Chondrocyte (in vitro differentiated cells): ENCODE measurements around the gene LIMS1. TPM values are rescaled to one million over a fixed set of nuclear protein-coding genes. Genes with fewer than 3 reads are reported as not detected.

Experiments used
- DNase-seq: peaks from one replicate; pipeline ENCODE4 v3.0.0; 2021; ENCODE audit warnings: mixed read lengths, low spot score
- H3K27ac Mint-ChIP-seq: one replicate; pipeline ENCODE4 v1.8.0; 2021; ENCODE audit warnings: mild to moderate bottlenecking, moderate library complexity, mixed read lengths; ENCODE audit not compliant: unreplicated experiment
- H3K27me3 Mint-ChIP-seq: 2 replicates; pipeline ENCODE4 v1.8.0; 2021; ENCODE audit warnings: low read depth, mixed read lengths
- H3K36me3 Mint-ChIP-seq: 2 replicates; pipeline ENCODE4 v1.8.0; 2021; ENCODE audit warnings: low read depth, mixed read lengths
- H3K4me1 Mint-ChIP-seq: 2 replicates; pipeline ENCODE4 v1.8.0; 2021; ENCODE audit warnings: low read depth, mild to moderate bottlenecking, mixed read lengths
- H3K4me3 Mint-ChIP-seq: one replicate; pipeline ENCODE4 v1.8.0; 2021; ENCODE audit warnings: mild to moderate bottlenecking, moderate library complexity, mixed read lengths; ENCODE audit not compliant: unreplicated experiment
- H3K9me3 Mint-ChIP-seq: 2 replicates; pipeline ENCODE4 v1.8.0; 2021; ENCODE audit warnings: low read depth, mixed read lengths
- long read RNA-seq: library from polyadenylated mRNA; stranded (forward); transcript quantifications from one replicate; pipeline ENCODE4 v2.0.0, GENCODE V29; 2021
- total RNA-seq: library from RNA; stranded (reverse); gene quantifications from 3 replicates; pipeline ENCODE4 v1.2.1, GENCODE V29; 2021
- TF ChIP-seq, protein P1 (sequence below): fragments of 200-600 bp; sonication (generic); IDR thresholded peaks from 2 replicates; pipeline ENCODE4 v1.5.0; 2021; ENCODE audit warnings: antibody characterized with exemption, mild to moderate bottlenecking, moderate library complexity

The LIMS1 gene, protein sequence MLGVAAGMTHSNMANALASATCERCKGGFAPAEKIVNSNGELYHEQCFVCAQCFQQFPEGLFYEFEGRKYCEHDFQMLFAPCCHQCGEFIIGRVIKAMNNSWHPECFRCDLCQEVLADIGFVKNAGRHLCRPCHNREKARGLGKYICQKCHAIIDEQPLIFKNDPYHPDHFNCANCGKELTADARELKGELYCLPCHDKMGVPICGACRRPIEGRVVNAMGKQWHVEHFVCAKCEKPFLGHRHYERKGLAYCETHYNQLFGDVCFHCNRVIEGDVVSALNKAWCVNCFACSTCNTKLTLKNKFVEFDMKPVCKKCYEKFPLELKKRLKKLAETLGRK
- total RNA-seq, result 101 to 148 TPM (median 145 TPM) in 3 replicates
- long read RNA-seq, full-length matches to known transcripts, result 83 of 116 reads
- long read RNA-seq, partial matches to known transcripts, result 2 of 116 reads
- long read RNA-seq, other reads (novel, unspliced or antisense), result 31 of 116 reads

DNA sequence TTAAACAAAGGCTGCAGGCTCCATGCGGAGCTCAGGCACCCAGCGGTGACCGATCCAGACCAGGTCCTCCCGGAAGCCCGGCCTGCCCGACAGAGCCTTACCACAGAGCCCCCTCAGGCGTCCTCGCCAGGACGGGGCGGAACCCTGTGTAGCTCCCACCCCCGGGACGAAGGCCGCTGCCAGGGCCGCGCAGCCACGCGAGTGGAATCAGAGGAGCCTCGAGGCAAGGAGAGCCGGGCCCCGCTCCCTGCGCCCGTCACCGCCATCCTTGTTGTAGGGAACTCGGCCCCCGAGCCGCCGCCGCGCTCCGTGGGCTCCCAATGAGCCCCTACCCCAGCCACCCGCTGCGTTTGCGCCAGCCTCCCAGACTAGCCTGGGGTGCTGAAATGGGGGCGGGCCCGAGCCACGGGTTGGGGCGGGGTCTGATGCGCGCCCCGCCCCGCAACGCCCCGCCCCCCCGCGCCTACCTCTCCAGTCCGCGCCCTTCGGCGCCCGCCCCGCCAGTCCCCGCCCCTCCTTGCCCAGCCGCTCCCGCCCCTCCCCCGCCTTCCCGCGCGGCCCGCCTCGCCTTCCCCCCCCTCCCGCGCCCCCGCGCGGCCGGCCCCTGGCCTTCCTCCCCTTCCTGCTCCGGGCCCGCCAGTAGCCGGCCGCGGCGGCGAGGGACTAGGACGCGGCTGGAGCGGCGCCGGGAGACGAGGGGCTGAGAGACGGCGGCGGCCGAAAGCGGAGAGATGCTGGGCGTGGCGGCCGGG, at the start of gene LIMS1:
Gene LIMS1 (plus strand): TSS at position 639 of the 752 bp plus-strand sequence. CDS start 93 bp downstream, at position 732.
- TF ChIP-seq, protein P1, sequence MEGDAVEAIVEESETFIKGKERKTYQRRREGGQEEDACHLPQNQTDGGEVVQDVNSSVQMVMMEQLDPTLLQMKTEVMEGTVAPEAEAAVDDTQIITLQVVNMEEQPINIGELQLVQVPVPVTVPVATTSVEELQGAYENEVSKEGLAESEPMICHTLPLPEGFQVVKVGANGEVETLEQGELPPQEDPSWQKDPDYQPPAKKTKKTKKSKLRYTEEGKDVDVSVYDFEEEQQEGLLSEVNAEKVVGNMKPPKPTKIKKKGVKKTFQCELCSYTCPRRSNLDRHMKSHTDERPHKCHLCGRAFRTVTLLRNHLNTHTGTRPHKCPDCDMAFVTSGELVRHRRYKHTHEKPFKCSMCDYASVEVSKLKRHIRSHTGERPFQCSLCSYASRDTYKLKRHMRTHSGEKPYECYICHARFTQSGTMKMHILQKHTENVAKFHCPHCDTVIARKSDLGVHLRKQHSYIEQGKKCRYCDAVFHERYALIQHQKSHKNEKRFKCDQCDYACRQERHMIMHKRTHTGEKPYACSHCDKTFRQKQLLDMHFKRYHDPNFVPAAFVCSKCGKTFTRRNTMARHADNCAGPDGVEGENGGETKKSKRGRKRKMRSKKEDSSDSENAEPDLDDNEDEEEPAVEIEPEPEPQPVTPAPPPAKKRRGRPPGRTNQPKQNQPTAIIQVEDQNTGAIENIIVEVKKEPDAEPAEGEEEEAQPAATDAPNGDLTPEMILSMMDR, result peak; percentile 10
- H3K27me3 Mint-ChIP-seq, result no peaks in the 10 kb centered on the region
- H3K4me1 Mint-ChIP-seq, result peaks cover 43% of the 10 kb centered on the region
- H3K36me3 Mint-ChIP-seq, result no peaks in the 10 kb centered on the region
- peak within 1 kb of the TSS; percentile 94 for H3K4me3 Mint-ChIP-seq
- peak within 1 kb of the TSS; percentile 98 for H3K27ac Mint-ChIP-seq
- H3K9me3 Mint-ChIP-seq, result no peaks in the 10 kb centered on the region
- peak; percentile 96 for DNase-seq

DNA sequence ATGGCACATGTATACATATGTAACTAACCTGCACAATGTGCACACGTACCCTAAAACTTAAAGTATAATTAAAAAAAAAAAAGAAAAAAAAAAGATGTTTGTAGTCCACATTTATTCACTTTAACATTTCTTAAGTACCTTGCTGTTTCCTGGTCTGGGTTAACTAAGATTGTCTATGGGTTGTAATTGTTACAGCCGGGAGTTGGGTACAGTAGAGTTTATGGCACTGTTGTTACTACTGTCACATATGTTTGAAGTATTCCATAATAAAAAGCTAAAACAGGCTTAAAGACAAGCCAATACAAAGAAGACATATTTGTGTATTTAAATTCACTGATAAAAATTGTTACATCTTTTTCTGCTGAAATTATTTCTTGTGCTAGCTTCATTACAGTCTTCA, 49.0 kb upstream of the LIMS1 start:
- Mint-ChIP-seq H3K27me3 (no peaks in the 10 kb centered on the region), H3K4me3 (no peak overlapping the region), H3K27ac (no peak overlapping the region), H3K4me1 (no peaks in the 10 kb centered on the region), H3K9me3 (peaks cover 3% of the 10 kb centered on the region), H3K36me3 (peaks cover 22% of the 10 kb centered on the region)
- TF ChIP-seq, protein P1, result no peak
- DNase-seq, result no peak

DNA sequence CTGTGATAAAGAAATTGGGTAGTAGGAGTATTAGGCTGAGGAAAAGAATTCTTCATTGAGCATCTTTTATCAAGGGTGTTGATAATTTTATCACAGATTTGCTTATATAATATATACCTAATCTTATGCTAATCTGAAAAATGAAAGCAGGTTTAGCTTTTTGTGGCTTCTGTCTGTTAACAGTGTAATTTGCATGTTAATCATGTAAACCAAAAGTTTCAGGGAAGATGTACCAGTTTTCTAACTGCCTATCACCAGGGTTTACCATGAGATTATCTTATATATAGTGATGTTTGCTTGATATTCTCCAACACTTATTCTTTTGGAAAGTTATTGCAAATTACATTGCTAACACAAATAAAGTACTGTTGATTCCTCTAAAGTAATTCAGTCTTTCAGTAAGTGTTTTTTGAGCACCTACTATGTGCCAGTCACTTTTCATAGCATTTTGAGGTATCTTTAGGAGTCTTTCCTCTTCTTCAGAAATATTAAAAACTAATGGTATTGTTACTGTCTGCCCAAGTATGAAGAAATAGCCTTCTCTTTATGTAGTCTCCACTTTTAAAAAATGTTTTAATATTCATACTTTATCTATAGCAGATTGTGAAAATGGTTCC, 43.7 kb upstream of the LIMS1 start:
- TF ChIP-seq, protein P1, result no peak
- peaks cover 26% of the 10 kb centered on the region for H3K4me1 Mint-ChIP-seq
- DNase-seq, result no peak
- no peak overlapping the region for H3K4me3 Mint-ChIP-seq
- no peaks in the 10 kb centered on the region for H3K9me3 Mint-ChIP-seq
- no peaks in the 10 kb centered on the region for H3K27me3 Mint-ChIP-seq
- no peak overlapping the region for H3K27ac Mint-ChIP-seq
- H3K36me3 Mint-ChIP-seq, result peaks cover 7% of the 10 kb centered on the region

DNA sequence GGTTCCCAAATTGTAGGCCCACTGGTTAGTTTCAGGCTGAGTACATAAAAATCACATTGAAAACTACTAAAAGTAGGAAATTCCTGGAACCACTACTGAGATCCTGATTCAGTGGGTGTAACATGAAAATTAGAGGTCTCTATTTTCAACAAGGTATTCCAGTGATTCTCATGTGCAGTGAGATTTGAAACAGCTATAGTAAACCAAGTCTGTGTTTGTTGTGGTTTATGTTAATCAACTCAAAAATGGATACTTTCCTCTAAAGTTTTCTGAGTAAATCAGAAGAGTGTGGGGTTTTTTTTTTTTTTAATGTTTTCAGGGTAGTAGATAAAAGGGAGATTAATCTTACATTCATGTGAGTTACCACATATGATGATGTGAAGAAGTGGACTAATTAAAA, 42.4 kb upstream of the LIMS1 start:
- no peaks in the 10 kb centered on the region for H3K27me3 Mint-ChIP-seq

More for the DNA sequence above, 42.4 kb upstream of the LIMS1 start:
- TF ChIP-seq, protein P1, result no peak
- no peak for DNase-seq
- H3K27ac Mint-ChIP-seq, result peak overlapping the region; percentile 95
- no peaks in the 10 kb centered on the region for H3K9me3 Mint-ChIP-seq
- no peak overlapping the region for H3K4me3 Mint-ChIP-seq
- peaks cover 26% of the 10 kb centered on the region for H3K4me1 Mint-ChIP-seq
- peaks cover 7% of the 10 kb centered on the region for H3K36me3 Mint-ChIP-seq
